ENCODE measurements around the gene VWF.

VWF gene

DNA sequence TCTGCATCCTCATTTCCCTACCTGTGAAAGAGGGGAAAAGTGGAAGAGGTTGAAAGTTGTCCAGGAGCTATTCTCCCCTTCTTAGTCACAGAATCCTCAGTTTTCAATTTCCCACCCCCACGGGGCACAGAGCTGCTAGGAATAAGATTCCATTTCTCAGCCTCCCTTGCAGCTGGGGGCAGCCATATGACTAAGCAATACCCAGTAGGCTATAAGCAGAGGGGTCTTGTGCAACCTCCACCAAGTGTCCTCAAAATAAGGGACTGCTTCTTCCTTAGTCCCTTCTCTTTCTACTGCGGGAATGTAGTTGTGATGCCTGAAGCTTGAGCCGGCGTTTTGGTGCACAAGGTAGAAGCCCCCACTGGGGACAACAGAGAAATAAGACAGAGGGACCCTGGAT lies 40.9 kb downstream of the VWF start:
- DNase-seq (ENCODE audit: extremely low spot score, insufficient read length, low read depth) (no peak), FAIRE-seq (no peak)

- FAIRE-seq = no peak
These were observed 41.9 kb downstream of the VWF start for GRCh38 chr12:6082613-6083012.

DNA sequence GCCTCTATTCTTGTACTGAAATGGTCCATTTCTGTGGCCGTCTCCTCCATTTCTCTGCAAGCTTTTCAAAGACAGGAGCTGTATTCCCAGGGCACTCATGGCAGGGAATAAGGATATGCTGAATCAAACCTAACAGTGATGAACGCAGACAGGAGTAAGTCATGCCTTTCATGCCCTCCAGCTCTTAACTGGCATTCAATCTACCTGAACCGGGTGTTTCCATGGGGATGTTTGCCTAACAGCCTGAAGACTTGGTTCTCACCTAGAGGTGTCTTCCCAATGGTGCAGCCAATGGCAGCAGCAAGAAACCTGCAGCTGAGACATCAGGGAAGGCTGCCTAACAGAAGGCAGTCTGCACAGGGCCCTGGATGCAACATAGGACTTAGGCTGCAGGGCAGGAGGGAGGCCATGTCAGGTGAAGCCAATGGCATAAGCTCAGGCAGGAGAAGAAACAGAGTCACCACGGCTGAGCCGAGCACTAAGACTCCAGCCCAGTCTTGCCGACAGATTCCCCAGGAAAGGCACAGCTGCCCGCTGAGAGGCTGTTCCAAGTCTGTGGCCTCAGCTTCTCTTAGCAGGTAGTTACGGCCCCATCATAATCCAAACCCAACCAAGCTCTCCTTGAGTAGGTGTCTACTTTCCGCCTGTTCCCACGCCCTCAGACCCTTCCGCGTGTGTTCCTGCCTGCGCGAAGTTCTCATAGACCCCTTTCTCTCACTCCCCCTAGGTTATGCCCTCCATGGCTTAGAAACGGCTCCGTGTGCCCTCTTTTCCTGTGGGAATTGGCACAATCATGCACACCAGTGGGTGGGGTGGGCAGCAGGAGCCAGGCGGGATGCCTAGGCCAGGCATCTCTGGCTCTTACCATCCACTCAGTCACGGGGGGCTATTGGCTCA lies 44.1 kb downstream of the VWF start:
- FAIRE-seq (no peak), DNase-seq (ENCODE audit: extremely low spot score, insufficient read length, low read depth) (no peak)

More at GRCh38 chr12:6082613-6083012, 41.9 kb downstream of the VWF start:
- no peak for DNase-seq (ENCODE audit: extremely low spot score, insufficient read length, low read depth)

DNA sequence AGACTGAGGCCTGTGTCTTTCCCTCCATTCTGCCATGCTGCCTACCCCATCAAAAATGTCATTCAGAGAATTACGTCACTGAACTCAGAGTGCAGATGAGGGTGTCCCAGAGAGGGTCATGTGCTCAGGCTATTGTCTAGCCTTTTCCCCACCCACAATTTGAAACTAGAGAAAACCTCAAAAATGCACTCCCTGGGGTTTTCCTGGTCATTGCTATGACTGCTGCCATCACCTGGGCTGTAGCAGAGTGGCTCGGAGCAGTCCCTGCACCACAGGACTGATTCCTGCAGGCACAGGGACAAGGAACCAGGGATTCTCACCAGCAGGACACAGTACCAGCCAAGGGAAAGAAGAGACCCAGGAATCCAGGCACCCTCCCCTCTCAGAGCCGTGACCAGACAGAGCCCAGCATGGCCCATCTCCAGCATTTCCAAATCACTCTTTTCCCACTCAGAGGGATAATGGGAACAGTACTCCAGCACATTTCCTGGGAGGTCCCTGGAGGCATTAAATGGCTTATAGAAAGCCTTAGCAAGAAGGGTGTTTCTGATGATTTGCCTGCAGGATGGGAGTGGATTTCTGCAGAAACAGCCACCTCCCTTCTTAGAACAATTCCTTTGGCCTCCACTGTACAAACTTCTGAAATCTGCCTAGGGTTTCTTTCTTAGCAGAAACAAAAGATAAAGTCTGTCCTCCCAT lies 45.9 kb downstream of the VWF start:
- FAIRE-seq = no peak
- no peak for DNase-seq (ENCODE audit: extremely low spot score, insufficient read length, low read depth)

DNA sequence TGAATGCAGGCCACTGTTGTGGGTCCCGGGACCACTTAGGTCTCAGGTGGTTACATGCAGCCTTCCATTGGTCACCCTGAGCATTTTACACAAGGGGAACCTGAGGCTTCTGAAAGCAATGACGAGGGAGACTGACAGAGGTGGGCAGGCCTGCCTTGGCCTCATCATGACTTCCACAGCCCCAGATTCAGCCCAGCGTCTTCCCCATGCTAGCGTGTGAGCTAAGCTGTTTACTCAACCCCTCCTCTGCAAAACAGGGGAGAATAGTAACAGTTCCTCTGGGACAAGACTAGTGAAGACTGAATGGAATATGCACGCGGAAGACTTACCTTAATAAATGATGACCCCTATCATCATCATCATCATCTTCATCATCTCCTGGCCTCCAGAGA lies 46.8 kb downstream of the VWF start:
- no peak for FAIRE-seq

GRCh38 chr12:6076776-6077691 lies 47.4 kb downstream of the VWF start:
- DNase-seq (ENCODE audit: extremely low spot score, insufficient read length, low read depth) = no peak
- no peak for FAIRE-seq

More for the DNA sequence above, 46.8 kb downstream of the VWF start:
- no peak for DNase-seq (ENCODE audit: extremely low spot score, insufficient read length, low read depth)

DNA sequence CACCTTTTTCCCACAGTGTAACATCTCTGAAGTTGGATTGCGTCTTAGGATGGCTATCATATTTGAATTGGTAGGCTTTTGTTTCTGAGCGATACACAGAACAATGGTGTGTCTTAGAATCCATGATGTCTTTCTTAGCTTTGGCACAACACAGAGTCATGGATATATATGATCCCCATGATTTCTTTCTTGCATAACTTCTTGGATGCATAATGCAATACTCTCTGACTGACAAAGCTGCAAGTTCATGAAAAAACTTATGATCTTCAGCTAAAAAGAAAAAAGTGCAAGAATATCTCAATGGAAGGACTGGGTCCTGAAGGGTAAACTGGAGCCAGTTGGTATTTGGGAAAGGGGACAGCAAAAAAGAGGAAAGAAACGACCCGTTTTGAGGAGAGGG lies 48.1 kb downstream of the VWF start:
- FAIRE-seq (no peak), DNase-seq (ENCODE audit: extremely low spot score, insufficient read length, low read depth) (no peak)

GRCh38 chr12:6074979-6075585 lies 49.4 kb downstream of the VWF start:
- DNase-seq (ENCODE audit: extremely low spot score, insufficient read length, low read depth) = no peak
- FAIRE-seq = no peak

DNA sequence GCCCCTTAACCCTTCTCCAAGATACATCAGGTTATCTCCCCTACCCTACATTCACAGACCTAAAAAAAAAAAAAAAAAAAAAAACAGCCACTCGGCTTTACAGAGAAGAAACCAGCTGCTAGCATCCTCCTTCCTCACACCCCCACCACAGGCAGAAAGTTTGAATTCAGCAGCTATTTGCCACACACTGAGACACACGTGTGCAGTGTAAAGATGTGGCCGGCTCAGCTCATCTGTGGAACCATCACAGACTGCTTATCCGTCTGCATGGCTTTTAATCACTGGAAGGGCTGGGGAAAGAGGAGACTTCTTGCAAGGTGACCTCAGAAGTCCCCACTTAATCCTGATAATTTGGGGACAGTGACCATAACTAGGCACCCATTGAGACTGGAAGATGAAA lies 50.0 kb downstream of the VWF start:
- DNase-seq (ENCODE audit: extremely low spot score, insufficient read length, low read depth) = no peak

GRCh38 chr12:6073426-6073825 lies 51.0 kb downstream of the VWF start:
- DNase-seq (ENCODE audit: extremely low spot score, insufficient read length, low read depth) = no peak
- FAIRE-seq = no peak

More for the DNA sequence above, 50.0 kb downstream of the VWF start:
- no peak for FAIRE-seq

DNA sequence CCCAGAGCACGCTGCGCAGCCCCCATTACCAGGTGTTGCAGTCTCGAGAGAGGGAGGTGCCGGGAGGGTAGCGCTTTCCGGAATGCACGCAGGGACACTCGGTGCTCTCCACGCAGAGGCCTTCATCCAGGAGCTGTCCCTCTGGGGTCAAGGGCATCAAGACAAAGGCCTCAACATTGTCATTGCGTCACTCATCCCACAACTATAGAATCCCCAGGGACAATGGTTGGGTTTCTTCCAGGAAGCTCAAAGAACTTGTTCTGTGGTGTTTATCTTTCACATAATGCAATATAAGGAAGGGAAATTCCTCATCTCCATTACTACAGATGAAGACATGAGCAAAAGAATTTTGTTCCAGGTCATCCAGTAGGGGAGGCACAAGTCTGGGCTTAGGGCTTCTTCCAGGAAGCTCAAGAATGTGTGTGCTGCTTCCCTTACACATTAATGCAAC lies 52.1 kb downstream of the VWF start:
- FAIRE-seq = no peak
- no peak for DNase-seq (ENCODE audit: extremely low spot score, insufficient read length, low read depth)

- DNase-seq (ENCODE audit: extremely low spot score, insufficient read length, low read depth) (no peak), FAIRE-seq (no peak)
These were observed 52.9 kb downstream of the VWF start for GRCh38 chr12:6071589-6071988.

DNA sequence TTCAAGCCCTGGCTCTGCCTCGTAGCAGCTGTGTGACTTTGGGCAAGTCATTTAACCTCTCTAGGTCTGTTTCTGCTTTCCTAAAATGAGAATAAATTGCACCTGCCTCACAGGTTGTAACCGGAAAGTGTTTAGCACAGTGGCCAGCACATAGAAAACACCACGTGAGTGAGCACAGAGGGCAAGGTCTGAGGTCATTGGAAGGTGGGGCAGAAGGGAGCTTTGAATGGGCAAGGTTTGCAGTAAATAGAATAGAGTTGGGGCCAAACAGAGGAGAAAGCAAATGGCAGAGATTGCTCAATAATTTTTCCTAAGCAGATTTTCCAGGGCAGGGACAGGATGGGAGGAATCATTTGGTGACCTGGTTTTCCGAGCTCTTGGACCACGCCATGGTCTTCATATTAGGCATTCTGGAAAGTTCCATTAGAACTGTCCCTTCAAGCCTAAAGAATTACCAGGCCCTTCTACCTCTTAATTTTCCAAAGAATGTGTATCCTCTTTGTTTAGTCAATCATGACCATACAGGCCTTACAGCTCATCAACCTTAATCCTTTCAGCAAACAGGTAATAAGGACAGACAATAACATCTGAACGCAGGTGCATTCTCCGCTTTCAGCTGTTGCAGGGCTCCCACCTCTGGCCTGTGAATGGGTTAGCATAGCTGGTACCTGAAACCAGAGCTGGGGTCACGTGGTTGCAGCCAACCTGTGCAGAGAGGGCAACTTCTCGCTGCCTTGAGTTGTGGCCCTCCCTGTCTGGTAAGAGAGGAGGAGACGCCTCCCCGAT lies 53.8 kb downstream of the VWF start:
- DNase-seq (ENCODE audit: extremely low spot score, insufficient read length, low read depth) (no peak), FAIRE-seq (no peak)

- no peak for DNase-seq (ENCODE audit: extremely low spot score, insufficient read length, low read depth)
- no peak for FAIRE-seq
These were observed 54.9 kb downstream of the VWF start for GRCh38 chr12:6069437-6070093.

DNA sequence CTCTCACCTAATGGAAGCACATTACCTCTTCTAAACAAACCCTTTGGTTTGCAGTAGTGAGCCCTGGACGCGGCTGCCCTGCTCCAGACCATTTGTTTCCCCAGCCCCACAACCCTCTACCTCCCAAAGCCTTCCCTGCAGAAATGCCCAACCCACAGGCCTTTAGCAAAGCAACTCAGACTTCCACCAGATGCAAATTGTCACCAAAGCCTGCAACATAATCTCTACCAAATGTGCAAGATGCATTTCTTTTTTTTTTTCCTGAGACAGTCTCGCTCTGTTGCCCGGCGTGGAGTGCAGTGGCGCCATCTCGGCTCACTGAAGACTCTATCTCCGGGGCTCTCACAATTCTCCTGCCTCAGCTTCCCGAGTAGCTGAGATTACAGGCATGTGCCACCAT lies 56.2 kb downstream of the VWF start:
- FAIRE-seq (no peak), DNase-seq (ENCODE audit: extremely low spot score, insufficient read length, low read depth) (no peak)

DNA sequence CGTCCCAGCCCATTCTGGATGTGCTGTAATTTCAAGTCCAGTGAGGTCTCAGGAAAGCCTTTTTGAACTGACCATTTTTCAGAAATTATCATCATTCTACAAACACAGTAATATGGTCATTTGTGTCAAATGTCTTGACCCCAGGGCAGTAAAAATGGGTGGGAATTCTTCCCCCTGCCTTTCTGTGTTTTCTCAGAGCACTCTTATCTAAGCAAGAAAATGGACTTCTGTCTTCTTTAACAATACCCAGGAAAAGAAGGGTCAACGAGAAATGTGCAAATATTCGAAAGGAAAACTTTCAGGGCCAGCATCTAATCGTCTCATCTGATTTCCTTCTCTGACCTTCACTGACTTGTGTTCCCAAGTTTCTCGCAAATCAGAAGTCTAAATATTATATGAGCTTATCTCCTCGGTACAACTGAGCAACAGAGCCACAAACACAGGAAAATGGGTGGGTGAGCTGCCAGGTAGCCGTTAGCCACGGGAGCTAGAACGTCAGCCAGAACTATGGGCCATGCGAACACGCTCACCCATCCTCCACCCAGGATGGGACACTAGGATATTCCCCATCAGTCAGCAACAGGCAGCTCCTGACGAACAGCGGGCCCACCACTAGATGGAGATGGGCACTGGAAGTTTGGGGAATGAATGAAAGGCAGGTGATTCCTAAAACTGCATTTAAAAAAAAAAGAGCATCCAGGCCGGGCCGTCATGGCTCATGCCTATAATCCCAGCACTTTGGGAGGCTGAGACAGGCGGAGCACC lies 57.1 kb downstream of the VWF start:
- DNase-seq (ENCODE audit: extremely low spot score, insufficient read length, low read depth) (no peak), FAIRE-seq (no peak)

- FAIRE-seq = no peak
These were observed 57.8 kb downstream of the VWF start for GRCh38 chr12:6066651-6067050.

DNA sequence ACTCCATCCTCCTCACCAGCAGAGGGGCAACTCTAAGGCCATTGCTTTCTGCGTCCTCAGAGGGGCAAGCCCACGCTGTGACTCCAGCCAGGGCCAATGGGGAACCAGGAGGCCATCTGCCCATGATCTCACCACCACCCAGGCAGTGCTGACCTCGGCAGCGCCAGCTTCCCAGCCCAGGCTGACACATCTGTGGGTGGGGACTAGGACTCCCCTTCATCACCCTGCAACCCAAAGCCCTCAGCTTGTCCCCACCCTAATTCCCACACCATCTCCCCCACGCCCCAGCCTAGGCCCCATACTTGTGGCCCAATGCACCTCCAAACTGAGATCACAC lies 58.6 kb downstream of the VWF start:
- DNase-seq (ENCODE audit: extremely low spot score, insufficient read length, low read depth) (no peak), FAIRE-seq (no peak)

More at GRCh38 chr12:6066651-6067050, 57.8 kb downstream of the VWF start:
- no peak for DNase-seq (ENCODE audit: extremely low spot score, insufficient read length, low read depth)

All from GM18507 (cell line).